ENCODE data around the gene CD59. TPM values are rescaled to one million over a fixed set of nuclear protein-coding genes. Genes with fewer than 3 reads are reported as not detected.
"Not testable (repeated sequence)": the region's sequence is repeated elsewhere in the genome, so short reads cannot be mapped to it uniquely, and the experiment has no call there.

CD59 gene
- polyA plus RNA-seq, 2 of the 4 experiments (the other 2 are of a cell fraction): 335 to 375 TPM

- no peak for TF ChIP-seq RNF2 (IDR thresholded peaks at IDR 0.05; ENCODE audit: borderline replicate concordance, low read depth)
- no peak for TF ChIP-seq RCOR1 (IDR thresholded peaks at IDR 0.05; ENCODE audit: low read depth, low read length)
These were observed 26.8 kb downstream of the CD59 start (continued) for GRCh38 chr11:33709466-33709865.

GRCh38 chr11:33708985-33709384, 27.2 kb downstream of the CD59 start:
- no peak for DNase-seq (ENCODE audit: low read depth in 1 of 2, low spot score in 1 of 2)
- FAIRE-seq: no peak
- Histone ChIP-seq H3K4me2 (no peak overlapping the region), H3K27ac (peak overlapping the region; percentile 1 to 54; a peak in 1 of 6 replicates), H3K9me3 (no peaks in the 10 kb centered on the region), H3K4me3 (no peak overlapping the region), H3K4me1 (peaks cover 61% of the 10 kb centered on the region)
- POLR2A ChIA-PET: no interaction called here
- TF ChIP-seq ATOH8 (CRISPR knock-in tag; IDR thresholded peaks at IDR 0.05; ENCODE audit: low read depth) (no peak), NPAS2 (CRISPR knock-in tag; IDR thresholded peaks at IDR 0.05; ENCODE audit: borderline replicate concordance) (no peak), GATA3 (IDR thresholded peaks at IDR 0.05; ENCODE audit: borderline replicate concordance) (no peak), HOXB5 (CRISPR knock-in tag; IDR thresholded peaks at IDR 0.05) (no peak), BHLHE40 (IDR thresholded peaks at IDR 0.05; ENCODE audit: low read depth, low read length) (no peak), MYC (IDR thresholded peaks at IDR 0.05; ENCODE audit: borderline replicate concordance, low read length) (no peak), MAFK (IDR thresholded peaks at IDR 0.05; ENCODE audit: partially characterized antibody) (peak; percentile 85)
- CTCF ChIA-PET: interaction anchor here (1.1 to 2.5 kb wide), 7 partner anchors 19 to 380 kb away, joined by 3 to 13 read pairs (median 5); no protein-coding TSS in a partner anchor
- ATAC-seq: no peak
- WGBS (ENCODE audit: missing lambda C conversion rate): 67% methylated on average over 1 of the region's 1 CpG

GRCh38 chr11:33707831-33708230, 28.4 kb downstream of the CD59 start:
- ATAC-seq (peak; percentile 26 to 61; a peak in 4 of 6 replicates), DNase-seq (ENCODE audit: low read depth in 1 of 2, low spot score in 1 of 2) (peak in 1 of 2 experiments; percentile 51)
- not testable (repeated sequence) for FAIRE-seq; H3K9me3 ChIP-seq; H3K4me3 ChIP-seq; TF ChIP-seq FOSL2 (CRISPR knock-in tag; IDR thresholded peaks at IDR 0.05)
- H3K4me2 ChIP-seq: peak overlapping the region; percentile 58
- CTCF ChIA-PET: interaction anchor here (1.0 to 2.5 kb wide), 7 partner anchors 9 to 122 kb away, joined by 4 to 13 read pairs (median 6); partner anchors contain the start of gene CD59
- TF ChIP-seq CEBPB (IDR thresholded peaks at IDR 0.05): peak; percentile 5 to 34; a peak in 1 of 4 replicates
- peak; percentile 43; the same call in 1 of the 2 replicates for TF ChIP-seq GATA3 (IDR thresholded peaks at IDR 0.05; ENCODE audit: borderline replicate concordance)
- peak; percentile 19 for TF ChIP-seq JUNB (IDR thresholded peaks at IDR 0.05)
- 0 out of 2 replicates have a peak, but pooled peaks have one; percentile 23 for TF ChIP-seq FOSL2 (IDR thresholded peaks at IDR 0.05)
- H3K4me1 ChIP-seq: peaks cover 64% of the 10 kb centered on the region
- POLR2A ChIA-PET: interaction anchor here (1.0 kb wide), 1 partner anchor 8 kb away, joined by 6 read pairs; no protein-coding TSS in a partner anchor
- 100% methylated on average over 2 of the region's 2 CpGs for WGBS (ENCODE audit: missing lambda C conversion rate)
- peak overlapping the region in 1 of 2 experiments; percentile 53; a peak in 3 of 6 replicates for H3K27ac ChIP-seq

GRCh38 chr11:33706966-33707365, 29.3 kb downstream of the CD59 start:
- no peak for FAIRE-seq
- H3K9me3 ChIP-seq: no peaks in the 10 kb centered on the region
- no peak overlapping the region for H3K4me3 ChIP-seq
- peaks cover 73% of the 10 kb centered on the region for H3K4me1 ChIP-seq
- ATAC-seq: no peak
- DNase-seq (ENCODE audit: low read depth in 1 of 2, low spot score in 1 of 2): no peak
- POLR2A ChIA-PET: interaction anchor here (1.0 kb wide), 2 partner anchors 9 to 30 kb away, joined by 3 to 6 read pairs; no protein-coding TSS in a partner anchor
- CTCF ChIA-PET: interaction anchor here (0.6 to 2.5 kb wide), 7 partner anchors 9 to 344 kb away, joined by 3 to 13 read pairs (median 4); partner anchors contain the start of gene CD59
- H3K27ac ChIP-seq: peak overlapping the region; percentile 15 to 53; a peak in 3 of 6 replicates
- H3K4me2 ChIP-seq: peak overlapping the region; percentile 18; the same call in 1 of the 3 replicates
- WGBS (ENCODE audit: missing lambda C conversion rate): 96% methylated on average over 2 of the region's 2 CpGs
- TF ChIP-seq BHLHE40 (IDR thresholded peaks at IDR 0.05; ENCODE audit: low read depth, low read length): no peak
- no peak for TF ChIP-seq NFE2L2 (conservative IDR thresholded peaks at IDR 0.05; ENCODE audit: low read length)
- TF ChIP-seq PBX3 (IDR thresholded peaks at IDR 0.05): no peak
- no peak for TF ChIP-seq CBX2 (IDR thresholded peaks at IDR 0.05; ENCODE audit: borderline replicate concordance, low read depth)
- no peak for TF ChIP-seq SMC3 (IDR thresholded peaks at IDR 0.05)
- no peak for TF ChIP-seq HES2 (IDR thresholded peaks at IDR 0.05)
- no peak for TF ChIP-seq JUN (IDR thresholded peaks at IDR 0.05)
- no peak for TF ChIP-seq RFX5 (IDR thresholded peaks at IDR 0.05)
- TF ChIP-seq REST (IDR thresholded peaks at IDR 0.05): no peak
- TF ChIP-seq CHD2 (IDR thresholded peaks at IDR 0.05; ENCODE audit: low read length, partially characterized antibody): no peak
- TF ChIP-seq FOSB (CRISPR knock-in tag; IDR thresholded peaks at IDR 0.05): no peak
- TF ChIP-seq CTCF (IDR thresholded peaks at IDR 0.05): no peak
- TF ChIP-seq FOXS1 (CRISPR knock-in tag; IDR thresholded peaks at IDR 0.05): no peak

Measured in A549 (cell line).